GM21381 (cell line): ENCODE results near the gene GRIN1.

ENCODE experiments used
- ATAC-seq: cut with Tn5 transposase; IDR thresholded peaks from one replicate; pipeline ENCODE4 v1.9.1; 2021; ENCODE audit warnings: mild to moderate bottlenecking, moderate library complexity; ENCODE audit not compliant: unreplicated experiment

GRIN1 gene

DNA sequence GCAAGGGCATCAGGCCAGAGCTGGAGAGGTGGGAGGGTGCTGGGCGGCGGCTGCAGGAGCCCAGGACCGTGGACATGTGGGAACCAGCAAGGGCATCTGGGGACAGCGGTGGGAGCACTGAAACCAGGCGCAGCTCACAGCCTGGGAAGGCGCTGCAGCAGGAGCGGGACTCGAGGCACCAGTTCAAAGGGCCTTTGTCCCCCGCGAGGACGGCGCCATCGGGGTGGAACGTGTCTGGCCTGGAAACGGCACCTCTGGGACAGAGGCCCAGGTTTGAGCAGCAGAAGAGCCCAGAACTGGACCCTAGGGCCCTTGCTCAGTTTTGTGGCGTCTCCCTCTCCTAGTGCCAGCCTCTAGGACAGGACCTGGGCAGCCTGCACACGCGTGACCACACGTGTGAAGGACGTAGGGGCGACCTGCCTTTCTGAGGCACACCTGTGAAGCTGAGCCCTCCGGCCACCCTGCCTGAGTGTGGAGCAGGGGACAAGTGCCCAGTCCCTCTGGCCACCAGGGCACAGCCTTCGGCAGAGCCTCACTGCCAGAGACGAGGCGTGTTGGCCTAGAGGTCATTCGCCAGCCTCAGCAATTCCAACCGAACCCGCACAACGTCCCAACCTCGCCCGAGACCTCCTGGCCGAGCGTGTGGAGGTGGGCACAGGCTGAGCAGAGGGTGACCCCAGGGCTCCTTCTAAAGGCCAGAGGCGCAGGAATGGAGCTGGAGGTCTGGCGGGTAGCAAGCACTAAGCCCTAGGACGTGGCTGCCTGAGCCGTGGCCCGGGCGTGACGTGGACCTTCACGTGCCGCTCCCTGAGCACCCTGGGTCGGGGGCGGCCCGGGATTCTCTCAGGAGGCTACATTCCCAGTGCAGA is 35.1 kb downstream of the GRIN1 start:
- ATAC-seq, result no peak

DNA sequence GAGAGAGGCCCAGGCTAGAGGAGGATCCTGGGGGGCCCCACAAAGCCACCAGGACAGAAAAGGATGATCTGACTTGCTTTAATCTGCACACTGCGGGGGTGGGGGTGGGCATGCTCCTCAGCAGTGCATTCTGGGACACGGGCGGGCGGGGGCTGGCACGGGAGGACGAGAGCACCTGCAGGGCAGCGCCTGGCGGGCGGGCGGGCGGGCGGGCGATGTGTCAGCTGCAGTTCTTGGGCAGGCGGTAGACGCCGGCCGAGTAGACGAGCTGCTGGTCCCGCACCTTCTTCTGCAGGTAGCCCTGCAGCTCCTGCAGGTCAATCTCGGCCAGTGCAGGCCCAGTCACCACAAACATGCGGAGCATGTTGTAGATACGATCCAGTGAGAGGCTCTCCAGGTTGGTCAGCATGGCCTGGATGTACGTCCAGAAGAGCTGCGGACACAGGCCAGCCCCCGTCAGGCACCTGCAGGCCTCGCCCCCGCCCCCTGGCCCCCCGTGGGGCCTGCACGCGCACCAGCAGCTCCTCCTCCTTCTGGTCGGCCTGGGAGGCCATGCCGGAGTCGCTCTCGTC is 35.9 kb downstream of the GRIN1 start:
- ATAC-seq, result no peak

DNA sequence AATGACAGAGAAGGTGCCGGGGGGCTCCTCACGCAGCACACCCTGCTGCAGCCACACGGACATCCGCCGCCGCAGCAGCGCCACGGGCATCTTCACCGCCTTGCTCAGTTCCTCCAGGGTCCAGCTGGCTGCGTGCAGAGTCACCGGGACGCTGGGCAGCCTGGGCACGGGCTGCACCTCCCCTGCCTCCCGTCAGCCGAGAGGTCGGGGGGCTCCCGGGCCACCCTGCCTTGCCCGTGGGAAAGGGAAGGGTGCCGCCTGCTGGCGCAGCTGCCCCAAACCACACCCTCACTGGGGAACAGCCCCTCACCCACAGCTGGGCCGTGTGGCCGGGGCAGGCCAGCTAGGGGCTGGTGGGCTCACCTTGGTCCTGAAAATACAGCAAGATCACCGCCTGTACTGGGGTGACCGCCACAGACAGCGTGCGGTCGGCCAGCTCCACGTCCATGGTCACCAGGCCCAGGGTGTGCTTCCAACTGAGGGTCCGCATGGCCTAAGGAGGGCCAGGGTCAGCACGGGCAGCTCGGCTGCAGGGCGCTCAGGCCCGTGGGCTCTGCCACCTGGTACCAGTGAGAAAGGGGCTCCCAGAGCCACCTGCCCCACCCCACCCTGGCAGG is 36.5 kb downstream of the GRIN1 start:
- ATAC-seq, result no peak

DNA sequence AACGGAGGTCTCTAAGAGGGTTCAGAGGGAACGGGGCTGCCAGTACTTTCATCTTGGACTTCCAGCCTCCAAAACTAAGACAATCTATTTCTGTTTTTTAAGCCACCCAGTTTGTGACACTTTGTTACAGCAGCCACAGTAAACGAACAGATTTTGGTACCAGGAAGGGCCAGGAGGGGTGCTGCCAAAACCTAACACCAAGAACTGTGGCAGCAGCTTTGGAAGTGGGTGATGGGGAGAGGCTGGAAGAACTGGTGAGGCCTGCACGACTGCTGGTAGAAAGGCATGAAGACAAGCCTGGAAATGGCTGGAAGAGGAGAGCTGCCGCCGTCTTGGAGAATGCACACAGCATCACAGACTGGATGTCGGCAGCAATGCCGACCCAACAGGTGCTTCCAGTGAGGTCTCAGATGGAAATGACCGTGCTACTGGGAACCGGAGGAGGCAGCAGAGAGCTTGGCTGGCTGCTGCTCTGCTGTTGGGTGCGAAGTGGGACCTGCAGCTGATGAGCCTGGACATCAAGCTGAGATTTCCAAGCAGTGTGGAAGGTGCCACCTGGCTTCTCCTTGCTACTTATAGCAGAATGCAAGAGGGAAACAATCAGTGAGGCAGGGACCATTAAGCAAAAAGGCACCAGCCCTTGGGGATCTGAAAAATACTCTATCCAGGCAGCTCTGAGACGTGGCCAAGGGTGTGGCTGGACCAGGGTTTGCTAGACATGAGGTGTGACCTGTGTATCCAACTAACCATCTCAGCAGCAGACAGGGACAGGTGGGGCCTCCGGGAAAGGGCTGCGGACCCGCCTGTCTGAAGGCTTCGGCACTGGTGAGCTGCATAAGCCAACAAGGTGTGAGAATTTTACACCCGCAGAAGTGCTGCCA is 37.6 kb downstream of the GRIN1 start:
- no peak for ATAC-seq

DNA sequence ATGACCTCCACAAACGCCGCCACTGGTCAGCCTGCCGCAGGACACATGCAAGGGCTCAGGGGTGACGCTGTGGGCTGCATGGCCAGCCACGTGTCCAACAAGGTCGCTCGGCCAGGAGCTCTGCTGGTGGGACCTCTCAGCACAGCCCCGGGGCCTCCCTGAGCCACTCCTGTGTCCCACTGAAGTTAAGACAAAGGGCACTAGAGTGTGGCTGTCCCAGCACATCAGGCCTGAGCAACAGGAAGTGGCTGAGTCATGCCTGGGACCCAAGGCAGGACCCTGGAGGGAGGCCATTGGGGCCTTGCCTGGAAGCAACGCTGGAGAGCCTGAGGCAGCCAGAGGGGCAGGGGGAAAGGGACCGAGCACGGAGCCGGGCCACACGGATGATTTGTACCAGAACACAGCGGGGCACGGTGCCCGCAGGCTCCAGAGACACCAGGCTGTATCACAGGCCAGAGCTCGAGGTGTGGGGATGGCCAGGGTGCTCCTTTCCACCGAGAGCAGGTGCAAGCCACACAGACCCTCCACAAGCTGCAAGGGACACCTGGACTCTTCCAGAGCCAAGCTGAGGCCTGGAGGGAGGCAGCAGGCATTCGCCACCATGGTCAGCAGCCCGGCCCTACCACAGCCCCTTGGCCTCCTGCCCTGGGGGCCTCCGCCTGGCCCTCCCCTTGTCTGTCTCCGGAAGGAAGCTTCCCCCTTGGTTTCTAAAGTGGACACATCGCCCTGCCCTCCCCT is 39.4 kb downstream of the GRIN1 start:
- ATAC-seq, result no peak

DNA sequence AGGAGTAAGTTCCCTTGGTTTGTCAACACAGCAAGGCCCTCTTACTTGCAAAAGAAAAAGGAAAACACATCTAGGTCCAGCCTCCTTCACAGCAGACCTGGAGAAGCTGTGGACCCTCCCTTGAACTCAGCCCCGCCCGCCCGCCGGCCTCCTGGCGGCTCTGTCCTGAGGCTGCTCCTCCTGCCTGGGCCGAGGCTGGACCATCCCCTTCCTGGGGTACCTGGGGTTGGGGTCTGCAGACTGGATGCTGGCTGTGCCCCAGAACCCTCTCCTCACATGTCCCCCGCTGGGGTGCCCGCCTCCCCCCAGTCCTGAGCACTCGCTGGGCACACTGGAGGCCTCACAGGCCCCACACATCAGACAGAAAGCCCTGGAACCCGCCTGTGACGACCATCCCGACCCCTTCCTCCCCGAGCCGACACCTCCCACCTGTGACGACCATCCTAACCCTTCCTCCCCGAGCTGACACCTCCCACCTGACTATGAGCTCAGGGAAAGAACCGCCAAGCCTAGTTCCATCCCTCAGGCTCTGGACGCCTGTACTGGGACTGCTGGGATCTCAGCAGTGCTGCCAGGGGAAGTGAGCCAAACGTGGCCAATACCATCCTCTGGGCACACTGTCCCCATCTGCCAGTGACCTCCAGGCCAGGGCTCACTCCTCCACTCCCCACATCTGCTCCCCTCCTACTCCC is 40.1 kb downstream of the GRIN1 start:
- ATAC-seq, result no peak

DNA sequence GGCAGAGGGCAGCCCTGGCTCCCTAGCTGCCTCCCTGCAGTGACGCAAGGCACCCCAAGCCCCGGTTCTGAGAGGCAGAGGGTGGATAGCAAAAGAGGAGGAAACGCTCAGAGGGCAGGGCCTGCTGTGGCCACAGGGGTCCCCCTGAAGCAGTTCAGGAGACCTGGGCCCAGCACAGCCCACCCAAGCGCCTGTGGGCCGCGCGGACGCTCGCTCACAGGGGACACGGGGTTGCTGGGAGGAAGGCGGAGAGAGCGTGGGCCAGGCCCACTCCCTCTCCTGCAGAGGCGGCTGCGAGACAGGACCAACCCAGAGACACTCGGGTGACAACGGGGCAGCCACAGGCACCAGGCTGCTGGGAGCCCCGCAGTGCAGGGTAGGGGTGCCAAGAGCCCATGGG is 40.8 kb downstream of the GRIN1 start:
- no peak for ATAC-seq

DNA sequence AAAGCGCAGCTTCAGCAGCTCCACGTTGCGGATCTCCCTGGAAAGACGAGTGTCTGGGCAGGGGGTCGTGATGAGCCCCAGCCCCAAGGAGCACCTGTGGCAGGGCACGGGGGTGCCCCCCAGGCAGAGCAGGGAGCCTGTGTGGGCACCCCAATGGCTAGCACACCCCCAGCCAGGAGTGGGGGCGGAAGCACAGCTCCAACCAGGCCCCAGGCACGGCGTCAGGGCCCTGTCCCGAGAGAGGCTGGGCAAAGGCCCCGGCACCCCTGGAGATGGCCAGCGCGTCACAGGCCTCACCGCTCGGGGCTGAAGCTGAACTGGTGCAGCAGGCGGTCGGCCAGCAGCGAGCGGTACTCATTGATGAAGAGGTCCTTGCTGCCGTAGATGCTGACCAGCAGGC is 41.5 kb downstream of the GRIN1 start:
- no peak for ATAC-seq

DNA sequence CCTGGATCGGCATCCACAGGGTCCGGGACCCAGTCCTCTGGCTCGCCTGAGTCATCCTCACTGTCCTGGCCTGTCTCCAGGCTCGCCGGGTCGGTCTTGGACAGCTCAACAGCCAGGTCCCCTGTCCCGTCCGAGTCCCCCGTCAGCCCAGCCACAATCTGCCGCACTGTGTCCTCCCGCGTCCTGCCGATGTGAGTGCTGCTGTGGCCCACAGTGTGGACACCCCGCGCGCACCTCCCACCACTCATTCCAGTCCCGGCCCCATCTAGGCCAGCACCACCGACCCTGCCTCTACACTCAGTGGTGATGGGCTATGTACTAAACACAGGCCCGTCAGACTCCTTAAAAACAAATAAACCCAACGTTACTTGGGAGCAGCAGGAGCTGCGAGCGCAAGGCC is 42.7 kb downstream of the GRIN1 start:
- no peak for ATAC-seq

DNA sequence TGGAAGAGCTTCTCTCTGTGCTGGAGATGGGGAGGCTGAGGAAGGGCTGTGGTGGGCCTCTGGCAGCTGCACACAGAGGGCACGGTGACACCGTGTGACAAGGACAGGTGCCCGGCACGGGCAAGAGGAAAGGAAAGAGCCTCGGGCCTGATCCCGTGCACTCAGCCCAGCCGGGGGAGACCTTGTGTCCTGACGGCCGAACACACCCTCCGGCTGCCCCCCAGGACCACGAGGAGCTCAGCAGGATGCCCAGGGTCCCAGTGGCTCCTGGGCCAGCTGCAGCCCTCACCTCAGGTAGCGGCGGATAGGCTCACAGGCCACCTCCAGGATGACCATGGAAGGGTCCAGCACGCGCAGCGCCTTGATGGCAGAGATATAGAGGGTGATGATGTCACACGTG is 43.9 kb downstream of the GRIN1 start:
- ATAC-seq, result no peak

DNA sequence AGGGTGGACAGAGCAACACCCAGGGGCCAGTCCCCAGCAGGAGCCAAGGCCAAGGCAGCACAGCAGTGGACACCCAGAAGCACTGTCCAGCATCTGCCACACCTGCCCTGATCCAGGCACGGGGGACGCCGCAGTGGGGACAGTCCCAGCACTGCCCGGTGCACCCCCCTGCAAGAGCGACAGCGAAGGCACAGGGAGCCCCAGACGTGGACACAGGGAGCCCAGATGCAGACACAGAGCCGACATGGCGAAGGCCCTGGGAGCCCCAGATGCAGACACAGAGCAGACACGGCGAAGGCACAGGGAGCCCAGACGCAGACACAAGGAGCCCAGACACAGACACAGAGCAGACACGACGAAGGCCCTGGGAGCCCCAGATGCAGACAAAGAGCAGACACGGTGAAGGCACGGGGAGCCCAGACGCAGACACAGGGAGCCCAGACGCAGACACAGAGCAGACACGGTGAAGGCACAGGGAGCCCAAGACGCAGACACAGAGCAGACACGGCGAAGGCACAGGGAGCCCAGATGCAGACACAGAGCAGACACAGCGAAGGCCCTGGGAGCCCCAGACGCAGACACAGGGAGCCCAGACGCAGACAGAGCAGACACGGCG is 45.1 kb downstream of the GRIN1 start:
- no peak for ATAC-seq

DNA sequence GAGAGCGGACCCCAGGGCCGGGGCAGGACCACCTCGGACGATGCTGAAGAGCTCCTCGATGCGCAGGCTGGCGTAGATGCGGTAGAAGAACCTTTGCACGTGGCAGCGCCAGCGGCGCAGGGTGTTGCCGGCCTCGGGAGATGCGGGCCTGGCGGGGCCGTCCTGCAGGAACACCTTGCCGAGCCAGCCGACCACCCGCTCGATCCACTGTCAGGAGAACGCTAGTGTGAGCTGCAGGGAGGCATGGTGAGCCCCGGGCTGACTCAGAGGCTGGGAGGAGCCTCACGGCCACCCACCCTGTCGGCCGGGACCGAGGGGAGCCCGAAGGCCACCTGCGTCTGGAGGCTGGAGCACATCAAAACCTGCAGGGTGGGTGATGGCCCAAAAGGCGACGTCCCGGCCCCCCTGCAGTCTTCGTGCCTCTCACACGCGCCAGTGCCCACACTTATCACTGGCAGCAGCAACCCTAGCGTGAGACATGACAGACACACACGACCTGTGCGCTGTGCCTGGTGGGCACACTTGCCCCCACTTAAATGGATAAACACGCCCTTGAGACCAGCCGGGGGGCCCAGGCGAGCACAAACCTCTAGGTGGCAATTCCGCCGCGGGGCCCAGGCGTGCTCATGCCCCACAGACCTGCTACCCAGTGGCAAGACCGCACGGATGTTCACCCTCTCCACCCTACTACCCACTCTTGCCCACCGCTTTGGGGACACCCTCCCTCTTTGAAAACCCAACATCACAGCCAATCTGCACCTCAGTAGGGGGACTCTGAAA is 46.1 kb downstream of the GRIN1 start:
- no peak for ATAC-seq

DNA sequence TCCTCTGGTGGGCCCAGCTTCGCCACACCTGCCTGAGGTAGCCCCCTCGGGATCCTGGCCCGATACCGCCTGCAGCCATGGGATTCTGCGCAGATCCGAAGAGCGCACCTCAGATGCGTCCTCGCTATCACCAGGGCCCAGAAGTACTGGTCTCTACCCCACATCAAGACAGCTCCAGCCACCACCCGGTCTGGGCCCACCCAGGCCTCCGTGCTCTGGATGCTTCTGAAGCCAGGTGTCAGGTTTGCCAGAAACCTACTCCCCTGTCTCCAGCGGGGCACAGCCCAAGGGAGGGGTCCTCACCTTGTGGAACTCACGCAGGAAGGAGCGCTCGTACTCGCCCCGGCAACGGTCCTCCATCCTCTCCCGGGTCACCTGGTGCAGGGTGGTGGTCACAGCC is 47.0 kb downstream of the GRIN1 start:
- ATAC-seq, result no peak

DNA sequence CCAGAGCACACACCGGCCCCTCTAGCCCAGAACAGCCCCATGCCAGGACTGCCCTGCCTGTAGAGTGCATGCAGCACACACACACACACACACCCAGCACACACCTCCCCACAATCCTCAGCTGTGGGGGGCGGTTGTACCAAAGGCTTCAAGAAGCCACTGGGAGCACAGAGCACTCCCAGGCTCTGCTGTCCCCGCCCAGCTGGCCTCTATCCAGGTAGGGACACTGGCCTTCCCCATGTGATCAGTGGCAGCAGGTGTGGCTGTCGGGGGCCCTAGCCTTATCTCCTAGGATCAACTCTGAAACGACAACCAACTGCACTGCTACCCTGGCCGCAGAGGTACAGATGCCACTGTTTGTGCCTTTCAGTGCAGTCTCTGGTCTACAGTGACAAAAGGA is 47.4 kb downstream of the GRIN1 start:
- no peak for ATAC-seq

DNA sequence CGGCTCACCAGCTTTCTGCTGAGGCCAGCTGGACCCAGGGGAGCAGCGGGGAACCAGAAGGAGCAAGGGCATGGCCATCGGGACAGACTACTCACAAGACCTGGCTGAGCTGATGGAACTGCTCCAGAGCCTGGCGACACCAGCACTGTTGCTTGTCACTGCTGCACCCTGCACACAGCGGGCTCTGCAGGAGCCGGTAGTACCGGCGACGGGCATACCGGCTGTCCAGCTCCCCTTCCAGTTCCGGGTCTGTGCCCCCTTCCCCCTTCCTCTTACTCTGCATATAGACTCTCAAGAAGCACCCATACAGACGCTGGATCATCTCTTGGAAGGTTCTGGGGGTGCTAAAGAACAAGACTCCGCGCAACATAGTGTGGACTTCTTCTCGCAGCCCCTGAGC is 48.4 kb downstream of the GRIN1 start:
- ATAC-seq, result no peak

DNA sequence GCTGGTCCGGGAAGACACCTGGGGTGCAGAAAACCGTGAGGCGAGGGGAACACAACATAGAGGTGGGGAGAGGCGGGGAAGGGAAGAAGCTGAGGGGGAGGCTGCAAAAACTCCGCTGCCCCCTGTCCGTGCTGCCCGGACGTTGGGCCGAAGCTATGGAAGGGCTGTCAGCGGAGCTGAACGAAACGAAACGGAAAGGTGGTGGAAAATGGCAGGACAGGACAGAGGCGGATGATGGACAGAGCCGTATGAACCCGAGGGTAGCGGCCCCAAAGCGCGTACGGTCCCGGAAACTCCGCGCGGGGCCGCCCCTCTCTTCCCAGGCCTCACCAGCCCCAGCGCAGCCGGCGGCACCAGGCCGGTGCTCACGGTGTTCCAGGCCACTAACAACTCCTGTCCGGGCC is 49.1 kb downstream of the GRIN1 start:
- ATAC-seq, result no peak

DNA sequence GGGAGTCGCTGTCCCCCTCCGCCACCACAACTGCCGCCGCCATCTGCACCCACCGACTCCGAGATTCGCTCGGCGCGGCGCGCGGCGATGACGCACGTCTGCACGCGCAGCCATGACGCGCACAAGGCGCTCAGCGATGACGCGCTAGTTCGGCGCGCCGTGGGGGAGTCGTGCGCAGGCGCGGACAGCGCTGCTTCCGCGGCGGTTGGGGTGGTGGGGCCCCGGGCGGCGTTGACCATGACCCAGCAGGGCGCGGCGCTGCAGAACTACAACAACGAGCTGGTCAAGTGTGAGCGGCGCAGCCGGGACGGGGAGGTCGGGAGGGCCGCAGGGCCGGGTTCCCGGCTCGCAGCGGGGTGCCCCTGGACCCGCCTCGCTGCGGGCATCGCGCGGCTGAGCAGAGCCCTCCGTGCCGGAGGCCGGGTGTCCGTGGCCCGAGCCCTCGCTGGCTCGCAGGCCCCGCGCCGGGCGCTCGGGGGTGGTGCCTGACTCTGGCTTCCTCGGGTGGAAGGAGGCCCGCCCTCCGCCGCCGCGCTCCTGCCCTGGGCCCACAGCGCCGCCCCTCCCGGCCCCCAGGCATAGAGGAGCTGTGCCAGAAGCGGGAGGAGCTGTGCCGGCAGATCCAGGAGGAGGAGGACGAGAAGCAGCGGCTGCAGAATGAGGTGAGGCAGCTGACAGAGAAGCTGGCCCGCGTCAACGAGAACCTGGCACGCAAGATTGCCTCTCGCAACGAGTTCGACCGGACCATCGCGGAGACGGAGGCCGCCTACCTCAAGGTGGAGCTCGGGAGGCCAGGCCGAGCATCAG is 49.7 kb downstream of the GRIN1 start, which contains the start of the genes ANAPC2 and SSNA1:
ANAPC2 (minus strand) TSS at position 71 of the 807 bp plus-strand sequence; CDS start at position 43, 28 bp downstream.
SSNA1 (plus strand) TSS at position 187 of the 807 bp plus-strand sequence; CDS start at position 238, 51 bp downstream.
- peak; percentile 78 for ATAC-seq
